Measurements from ENCODE around the gene MAPT.
"Not testable (repeated sequence)": the region's sequence is repeated elsewhere in the genome, so short reads cannot be mapped to it uniquely, and the experiment has no call there.

The MAPT gene

GRCh38 chr17:45948881-45949624 lies 54.7 kb downstream of the MAPT start:
- FAIRE-seq (peak; percentile 84), DNase-seq (ENCODE audit: insufficient read length) (peak; percentile 72)
- TF ChIP-seq POLR2A (IDR thresholded peaks at IDR 0.05; ENCODE audit: low read depth, low read length): no peak
- no peak for TF ChIP-seq TAF1 (IDR thresholded peaks at IDR 0.05; ENCODE audit: borderline replicate concordance, low read depth, low read length)
- TF ChIP-seq POLR2AphosphoS5 (IDR thresholded peaks at IDR 0.05; ENCODE audit: low read depth, low read length): no peak

GRCh38 chr17:45949755-45950320 lies 55.5 kb downstream of the MAPT start:
- DNase-seq (ENCODE audit: insufficient read length) (no peak), FAIRE-seq (no peak)
- TF ChIP-seq POLR2A (IDR thresholded peaks at IDR 0.05; ENCODE audit: low read depth, low read length) (no peak), POLR2AphosphoS5 (IDR thresholded peaks at IDR 0.05; ENCODE audit: low read depth, low read length) (no peak), TAF1 (IDR thresholded peaks at IDR 0.05; ENCODE audit: borderline replicate concordance, low read depth, low read length) (no peak)

GRCh38 chr17:45950888-45951287 lies 56.5 kb downstream of the MAPT start:
- TF ChIP-seq TAF1 (IDR thresholded peaks at IDR 0.05; ENCODE audit: borderline replicate concordance, low read depth, low read length): no peak
- no peak for TF ChIP-seq POLR2AphosphoS5 (IDR thresholded peaks at IDR 0.05; ENCODE audit: low read depth, low read length)
- no peak for TF ChIP-seq POLR2A (IDR thresholded peaks at IDR 0.05; ENCODE audit: low read depth, low read length)
- DNase-seq (ENCODE audit: insufficient read length): no peak
- no peak for FAIRE-seq

- no peak for TF ChIP-seq POLR2AphosphoS5 (IDR thresholded peaks at IDR 0.05; ENCODE audit: low read depth, low read length)
- no peak for TF ChIP-seq TAF1 (IDR thresholded peaks at IDR 0.05; ENCODE audit: borderline replicate concordance, low read depth, low read length)
- no peak for TF ChIP-seq POLR2A (IDR thresholded peaks at IDR 0.05; ENCODE audit: low read depth, low read length)
- FAIRE-seq (no peak), DNase-seq (ENCODE audit: insufficient read length) (no peak)
Observed at GRCh38 chr17:45951403-45951802, 57.0 kb downstream of the MAPT start.

GRCh38 chr17:45951941-45952340 lies 57.6 kb downstream of the MAPT start:
- TF ChIP-seq TAF1 (IDR thresholded peaks at IDR 0.05; ENCODE audit: borderline replicate concordance, low read depth, low read length) (no peak), POLR2A (IDR thresholded peaks at IDR 0.05; ENCODE audit: low read depth, low read length) (no peak), POLR2AphosphoS5 (IDR thresholded peaks at IDR 0.05; ENCODE audit: low read depth, low read length) (no peak)
- DNase-seq (ENCODE audit: insufficient read length) (no peak), FAIRE-seq (no peak)

- no peak for DNase-seq (ENCODE audit: insufficient read length)
- no peak for TF ChIP-seq POLR2A (IDR thresholded peaks at IDR 0.05; ENCODE audit: low read depth, low read length)
- no peak for TF ChIP-seq POLR2AphosphoS5 (IDR thresholded peaks at IDR 0.05; ENCODE audit: low read depth, low read length)
- TF ChIP-seq TAF1 (IDR thresholded peaks at IDR 0.05; ENCODE audit: borderline replicate concordance, low read depth, low read length): no peak
- no peak for FAIRE-seq
Observed at GRCh38 chr17:45952814-45953320, 58.5 kb downstream of the MAPT start.

GRCh38 chr17:45953561-45953960 lies 59.2 kb downstream of the MAPT start:
- FAIRE-seq: no peak

GRCh38 chr17:45954914-45955313 lies 60.6 kb downstream of the MAPT start:
- no peak for FAIRE-seq

More at GRCh38 chr17:45953561-45953960, 59.2 kb downstream of the MAPT start:
- TF ChIP-seq POLR2AphosphoS5 (IDR thresholded peaks at IDR 0.05; ENCODE audit: low read depth, low read length) (no peak), POLR2A (IDR thresholded peaks at IDR 0.05; ENCODE audit: low read depth, low read length) (no peak), TAF1 (IDR thresholded peaks at IDR 0.05; ENCODE audit: borderline replicate concordance, low read depth, low read length) (no peak)
- DNase-seq (ENCODE audit: insufficient read length): no peak

GRCh38 chr17:45955326-45955725 lies 61.0 kb downstream of the MAPT start:
- DNase-seq (ENCODE audit: insufficient read length) (no peak), FAIRE-seq (no peak)
- TF ChIP-seq POLR2AphosphoS5 (IDR thresholded peaks at IDR 0.05; ENCODE audit: low read depth, low read length) (no peak), POLR2A (IDR thresholded peaks at IDR 0.05; ENCODE audit: low read depth, low read length) (no peak), TAF1 (IDR thresholded peaks at IDR 0.05; ENCODE audit: borderline replicate concordance, low read depth, low read length) (no peak)

More at GRCh38 chr17:45954914-45955313, 60.6 kb downstream of the MAPT start:
- no peak for DNase-seq (ENCODE audit: insufficient read length)
- TF ChIP-seq POLR2AphosphoS5 (IDR thresholded peaks at IDR 0.05; ENCODE audit: low read depth, low read length) (no peak), POLR2A (IDR thresholded peaks at IDR 0.05; ENCODE audit: low read depth, low read length) (no peak), TAF1 (IDR thresholded peaks at IDR 0.05; ENCODE audit: borderline replicate concordance, low read depth, low read length) (no peak)

- FAIRE-seq: no peak
- TF ChIP-seq POLR2AphosphoS5 (IDR thresholded peaks at IDR 0.05; ENCODE audit: low read depth, low read length) (no peak), POLR2A (IDR thresholded peaks at IDR 0.05; ENCODE audit: low read depth, low read length) (no peak), TAF1 (IDR thresholded peaks at IDR 0.05; ENCODE audit: borderline replicate concordance, low read depth, low read length) (no peak)
Observed at GRCh38 chr17:45956090-45956489, 61.7 kb downstream of the MAPT start.

GRCh38 chr17:45956746-45957145 lies 62.4 kb downstream of the MAPT start:
- not testable (repeated sequence) for FAIRE-seq; DNase-seq (ENCODE audit: insufficient read length)

More at GRCh38 chr17:45956090-45956489, 61.7 kb downstream of the MAPT start:
- no peak for DNase-seq (ENCODE audit: insufficient read length)

- TF ChIP-seq TAF1 (IDR thresholded peaks at IDR 0.05; ENCODE audit: borderline replicate concordance, low read depth, low read length) (no peak), POLR2A (IDR thresholded peaks at IDR 0.05; ENCODE audit: low read depth, low read length) (no peak), POLR2AphosphoS5 (IDR thresholded peaks at IDR 0.05; ENCODE audit: low read depth, low read length) (no peak)
- FAIRE-seq (no peak), DNase-seq (ENCODE audit: insufficient read length) (no peak)
Observed at GRCh38 chr17:45958307-45958706, 64.0 kb downstream of the MAPT start.
